Brain pericyte (primary cell): ENCODE measurements around the gene TMEM51.
"Not testable (repeated sequence)": the region's sequence is repeated elsewhere in the genome, so short reads cannot be mapped to it uniquely, and the experiment has no call there.

ENCODE experiments used
- DNase-seq: peaks from one replicate; pipeline ENCODE4 v3.0.0-alpha.2; 2012; ENCODE audit warnings: low read depth, low spot score

Gene TMEM51

DNA sequence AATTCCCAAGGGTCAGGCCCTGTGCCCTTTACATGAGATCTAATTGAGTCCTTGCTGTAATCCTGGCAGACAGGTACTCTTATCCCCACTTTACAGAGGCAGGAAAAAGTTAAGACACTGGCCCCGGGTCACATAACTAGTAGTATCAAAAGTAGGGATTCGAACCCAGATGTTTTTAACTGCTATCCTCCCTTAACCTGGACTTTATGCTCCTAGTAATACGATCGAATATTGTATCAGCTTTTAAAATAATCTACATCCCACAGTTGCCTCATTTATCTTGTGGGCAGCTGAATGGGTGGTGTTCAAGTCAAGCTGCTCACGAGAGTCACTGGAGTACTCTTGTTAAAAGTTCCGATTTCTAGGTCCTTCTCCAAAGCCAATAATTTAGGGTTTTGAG, 25.5 kb upstream of the TMEM51 start:
- no peak for DNase-seq

DNA sequence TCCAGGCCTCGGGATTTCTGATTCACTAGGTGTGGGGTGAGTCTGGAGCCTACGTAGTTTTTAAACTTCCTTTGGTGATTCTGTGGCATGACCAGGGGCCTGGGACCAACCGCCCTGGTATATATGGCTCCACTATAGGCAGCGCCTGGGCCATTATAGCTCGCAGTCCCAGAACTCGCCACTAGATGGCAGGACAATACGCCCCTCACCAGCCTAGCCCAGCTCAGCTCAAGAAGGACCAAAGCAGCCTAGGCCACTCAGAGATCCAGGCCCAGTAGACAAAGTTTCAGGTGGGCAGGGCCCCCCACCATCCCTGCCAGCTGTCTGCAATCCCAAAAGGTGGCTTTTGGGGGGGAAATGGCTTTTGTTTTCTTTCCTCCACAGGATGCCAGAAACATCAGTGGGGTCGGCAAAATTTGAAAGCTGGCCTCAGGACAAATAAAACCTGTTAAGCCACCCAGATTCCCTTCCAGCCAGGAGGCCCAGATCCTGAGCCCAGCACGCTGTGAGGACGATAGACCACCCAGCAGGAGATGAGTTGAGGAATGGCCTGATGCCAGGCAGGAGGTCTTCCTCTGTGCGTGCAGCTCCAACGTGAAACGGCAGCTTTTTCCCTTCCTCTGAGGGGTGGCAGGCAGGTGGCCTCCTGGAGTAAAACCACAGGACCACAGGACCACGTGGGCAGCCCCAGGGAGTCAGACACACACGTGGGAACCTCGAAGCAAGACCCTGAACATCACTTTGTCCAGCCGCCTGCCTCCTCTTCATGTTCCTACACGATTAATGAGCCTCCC, 24.8 kb upstream of the TMEM51 start:
- DNase-seq: peak; percentile 36

GRCh38 chr1:15129944-15130343, 23.6 kb upstream of the TMEM51 start:
- DNase-seq: no peak

DNA sequence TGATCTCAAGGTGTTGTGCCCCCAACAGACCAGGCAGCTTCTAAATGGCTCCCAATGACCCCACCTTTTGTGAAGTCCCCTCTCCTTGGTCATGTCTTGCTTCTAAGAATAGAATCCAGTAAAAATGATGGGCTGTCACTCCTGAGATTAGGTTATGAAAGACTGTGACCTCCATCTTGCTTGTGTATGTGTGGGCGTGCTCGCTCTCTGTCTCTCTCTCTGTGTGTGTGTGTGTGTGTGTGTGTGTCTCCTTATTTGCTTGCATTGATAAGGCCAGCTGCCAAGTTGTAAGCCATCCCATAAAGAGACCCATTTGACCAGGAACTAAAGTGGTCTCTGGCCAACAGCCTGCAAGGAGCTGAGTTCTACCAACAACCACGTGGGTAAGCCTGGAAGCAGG, 22.9 kb upstream of the TMEM51 start:
- DNase-seq: no peak

GRCh38 chr1:15132965-15133364, 20.6 kb upstream of the TMEM51 start:
- no peak for DNase-seq

DNA sequence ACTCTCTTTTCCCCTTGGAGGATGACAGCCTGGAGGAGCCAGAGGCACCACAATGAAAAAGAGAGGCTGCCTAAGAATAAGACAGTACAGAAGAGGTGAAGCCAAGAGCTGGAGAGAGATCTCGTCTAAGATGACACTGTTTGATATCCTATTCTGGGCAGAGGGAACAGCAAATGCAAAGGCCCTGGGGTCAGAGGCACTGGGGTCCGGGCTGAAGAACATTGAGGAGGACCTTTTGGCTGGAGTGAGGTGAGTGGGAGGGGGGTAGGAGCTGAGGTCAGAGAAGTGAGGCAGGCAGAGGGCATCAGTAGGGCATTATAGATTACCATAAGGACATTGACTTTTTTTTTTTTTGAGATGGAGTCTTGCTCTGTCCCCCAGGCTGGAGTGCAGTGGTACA, 19.3 kb upstream of the TMEM51 start:
- no peak for DNase-seq

DNA sequence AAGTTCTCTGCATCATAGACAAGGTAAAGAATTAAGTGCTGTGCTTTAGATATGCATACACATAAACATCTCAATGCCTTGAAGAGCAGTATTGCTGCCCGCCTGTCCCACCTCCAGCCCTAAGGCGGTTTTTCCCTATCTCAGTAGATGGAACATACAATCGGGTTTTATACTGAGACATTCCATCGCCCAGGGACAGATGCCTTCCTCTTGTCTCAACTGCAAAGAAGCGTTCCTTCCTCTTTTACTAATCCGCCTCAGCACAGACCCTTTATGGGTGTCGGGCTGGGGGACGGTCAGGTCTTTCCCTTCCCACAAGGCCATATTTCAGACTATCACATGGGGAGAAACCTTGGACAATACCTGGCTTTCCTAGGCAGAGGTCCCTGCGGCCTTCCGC, 17.9 kb upstream of the TMEM51 start:
- DNase-seq: not testable (repeated sequence)

GRCh38 chr1:15137809-15138208, 15.7 kb upstream of the TMEM51 start:
- DNase-seq: no peak

- no peak for DNase-seq
Observed at GRCh38 chr1:15139654-15140350, 13.7 kb upstream of the TMEM51 start.

DNA sequence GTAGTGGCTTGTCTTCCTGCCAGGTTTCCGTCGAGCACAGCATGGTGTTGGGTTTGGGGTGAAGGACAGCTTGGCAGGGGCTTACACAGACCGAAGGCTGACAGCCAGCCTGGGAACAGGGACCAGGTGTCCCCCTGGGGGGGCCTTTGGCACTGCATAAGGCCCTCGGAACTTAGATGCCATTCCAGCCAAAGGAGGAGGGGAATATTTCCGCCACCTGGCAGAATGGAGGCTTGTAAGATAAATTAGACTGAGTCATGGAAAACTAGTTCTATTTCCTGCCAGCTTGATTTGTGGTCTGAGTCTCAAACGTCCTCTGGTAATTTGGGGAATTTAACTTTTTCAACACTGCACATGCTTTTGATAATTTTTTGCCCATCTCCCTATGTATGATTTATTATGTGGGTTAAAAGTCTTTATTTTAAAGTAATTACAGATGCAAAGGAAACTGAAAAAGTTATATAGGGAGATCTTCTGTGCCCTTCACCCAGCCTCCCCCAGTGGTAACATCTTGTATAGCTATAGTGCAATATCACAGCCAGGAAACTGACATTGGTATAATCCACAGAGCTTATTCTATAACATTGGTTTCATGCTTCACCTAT, 11.5 kb upstream of the TMEM51 start:
- DNase-seq: no peak

DNA sequence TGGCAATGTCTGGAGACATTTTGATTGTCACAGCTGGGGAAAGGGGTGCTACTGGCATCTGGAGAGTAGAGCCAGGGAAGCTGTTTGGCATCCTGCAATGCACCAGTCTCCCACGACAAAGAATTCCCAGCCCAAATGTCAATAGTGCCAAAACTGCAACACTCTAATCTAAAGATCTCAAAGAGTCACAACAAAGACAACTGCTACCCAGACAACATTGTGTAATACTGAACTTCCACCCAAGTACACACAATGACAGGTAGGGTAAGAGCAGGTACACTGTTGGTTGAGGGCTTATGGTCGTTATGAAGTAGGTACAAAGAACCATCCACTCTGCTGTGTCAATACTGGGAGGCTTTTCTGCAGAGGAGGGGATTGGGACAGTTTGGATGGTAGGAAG, 8.2 kb upstream of the TMEM51 start:
- no peak for DNase-seq

- no peak for DNase-seq
Observed at GRCh38 chr1:15146142-15146680, 7.3 kb upstream of the TMEM51 start.

DNA sequence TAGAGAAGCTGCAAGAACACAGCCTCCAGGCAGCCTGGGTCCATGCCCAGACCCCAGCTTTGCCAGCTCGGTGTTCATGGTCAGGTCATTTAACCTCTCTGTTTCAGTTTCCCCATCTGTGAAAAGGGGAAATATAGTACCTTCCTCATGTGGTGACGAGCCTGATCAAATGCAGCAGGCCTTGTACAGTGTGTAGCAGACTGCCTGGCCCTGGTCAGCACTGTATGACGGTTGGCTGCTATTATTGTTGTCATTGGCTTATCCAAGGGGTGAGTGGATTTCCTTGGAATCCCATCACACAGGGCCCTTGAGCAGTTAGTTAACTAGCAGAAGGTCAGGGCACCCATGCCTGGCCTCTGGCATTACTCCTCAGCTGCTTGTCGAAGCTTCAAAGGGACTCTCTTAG, 6.6 kb upstream of the TMEM51 start:
- DNase-seq: no peak

GRCh38 chr1:15148004-15148403, 5.5 kb upstream of the TMEM51 start:
- no peak for DNase-seq

DNA sequence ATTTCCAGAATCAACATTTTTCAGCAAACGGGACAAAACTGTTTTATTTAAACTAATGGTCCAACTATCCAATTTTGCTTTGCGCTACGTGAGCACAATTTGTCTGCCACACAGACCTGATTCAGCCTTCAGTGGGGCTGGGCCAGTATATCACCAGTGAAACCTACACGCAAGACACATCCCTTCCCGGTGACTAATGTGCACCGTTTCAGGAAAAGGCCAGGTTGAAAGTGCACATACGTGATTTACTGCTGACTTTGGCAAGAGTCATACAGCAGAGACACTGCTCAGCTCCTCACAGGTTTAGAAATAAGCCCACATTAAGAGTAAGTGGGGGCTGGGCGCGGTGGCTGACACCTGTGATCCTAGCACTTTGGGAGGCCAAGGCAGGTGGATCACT, 5.1 kb upstream of the TMEM51 start:
- no peak for DNase-seq

GRCh38 chr1:15148941-15149340, 4.6 kb upstream of the TMEM51 start:
- DNase-seq: no peak

DNA sequence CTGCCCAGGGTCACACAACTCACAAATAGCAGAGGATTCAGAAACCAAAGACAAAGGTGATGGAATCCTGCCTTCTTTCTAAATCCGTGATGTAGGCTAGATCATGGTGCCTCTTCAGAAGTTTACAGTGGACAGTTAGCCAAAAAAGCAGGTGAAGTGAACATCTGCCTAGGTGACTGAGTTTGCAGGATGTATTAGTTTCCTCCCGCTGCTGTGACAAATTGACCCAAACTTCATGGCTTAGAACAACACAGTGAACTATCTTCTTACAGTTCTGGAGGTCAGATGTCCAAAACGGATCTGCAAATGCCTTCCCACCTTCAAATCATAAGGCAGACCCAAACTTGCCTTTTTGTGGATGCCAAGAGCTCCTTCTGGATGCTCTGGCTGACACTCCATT, 3.2 kb upstream of the TMEM51 start:
- no peak for DNase-seq

- no peak for DNase-seq
Observed at GRCh38 chr1:15151377-15151806, 2.2 kb upstream of the TMEM51 start.

DNA sequence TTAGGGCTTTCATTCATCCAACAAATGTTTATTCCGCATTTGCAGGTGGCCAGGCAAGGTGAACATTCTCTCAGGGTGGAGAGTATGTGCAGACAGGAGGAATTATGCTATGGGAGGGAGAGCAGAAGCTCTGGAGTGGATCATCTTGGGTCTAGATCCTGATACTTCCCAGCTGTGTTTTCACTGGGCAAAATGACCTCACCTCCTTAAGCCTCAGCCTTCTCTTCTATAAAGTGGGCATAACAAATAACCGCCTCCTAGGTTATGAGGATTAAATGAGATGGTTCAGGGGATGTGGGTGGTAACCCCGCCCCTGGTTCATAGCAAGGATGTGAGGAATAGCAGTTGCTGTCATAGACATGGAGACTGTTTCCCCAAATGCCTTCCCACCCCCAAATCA, 1.7 kb upstream of the TMEM51 start:
- no peak for DNase-seq

- DNase-seq: peak; percentile 46
Observed at GRCh38 chr1:15152318-15153183, 996 bp upstream of the TMEM51 start.

DNA sequence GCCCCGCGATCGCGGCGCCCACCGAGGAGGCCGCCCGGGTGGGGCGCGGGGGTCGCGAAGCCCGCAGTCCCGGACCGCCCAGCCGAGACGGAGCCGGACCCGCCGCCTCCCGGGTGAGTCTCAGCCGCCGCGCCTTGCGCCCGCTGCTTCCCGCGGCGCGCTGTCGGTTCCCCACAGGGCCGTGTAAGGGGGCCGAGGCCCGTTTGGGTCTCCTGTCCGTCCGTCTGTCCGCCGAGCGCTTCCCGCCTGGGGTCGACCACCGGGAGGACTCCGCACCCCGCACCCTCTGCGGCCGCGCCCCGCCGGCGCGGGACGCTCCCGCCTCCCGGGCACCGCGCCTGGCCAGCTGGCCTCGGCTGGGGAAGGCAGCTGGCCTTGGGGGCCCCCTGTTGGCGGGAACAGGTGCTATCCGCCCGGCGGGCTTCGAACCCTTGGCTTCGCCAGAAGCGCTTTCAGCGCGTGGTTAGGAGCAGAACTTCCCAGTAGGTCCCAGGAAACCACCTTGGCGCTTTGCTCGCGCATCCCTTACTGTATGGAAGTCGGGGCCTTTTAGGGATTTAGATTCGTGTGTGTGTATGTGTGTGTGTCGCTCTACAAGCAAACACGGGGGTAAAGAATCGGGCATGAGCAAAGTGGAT, 414 bp downstream of the TMEM51 start:
- no peak for DNase-seq
